Measurements from ENCODE around the gene HDX. TPM values are rescaled to one million over a fixed set of nuclear protein-coding genes. Genes with fewer than 3 reads are reported as not detected.

The HDX gene
- total RNA-seq, 1 donor from 2014 or later: 14.3 TPM

- no peak for TF ChIP-seq CTCF (IDR thresholded peaks at IDR 0.05; ENCODE audit: partially characterized antibody, unreplicated experiment)
- no peak for DNase-seq
- no peaks in the 10 kb centered on the region for H3K36me3 Mint-ChIP-seq (ENCODE audit: unreplicated experiment)
- H3K4me1 Mint-ChIP-seq (ENCODE audit: low read depth, unreplicated experiment): peaks cover 2% of the 10 kb centered on the region
- H3K9me3 Mint-ChIP-seq (ENCODE audit: unreplicated experiment): no peaks in the 10 kb centered on the region
- H3K27me3 Mint-ChIP-seq (ENCODE audit: unreplicated experiment): no peaks in the 10 kb centered on the region
- no peak overlapping the region for H3K4me3 Mint-ChIP-seq (ENCODE audit: unreplicated experiment)
- no peak overlapping the region for H3K27ac Mint-ChIP-seq (ENCODE audit: unreplicated experiment)
Observed at GRCh38 chrX:84467898-84468297, 34.4 kb downstream of the HDX start.

- no peaks in the 10 kb centered on the region for H3K36me3 Mint-ChIP-seq (ENCODE audit: unreplicated experiment)
- TF ChIP-seq CTCF (IDR thresholded peaks at IDR 0.05; ENCODE audit: partially characterized antibody, unreplicated experiment): no peak
- H3K27ac Mint-ChIP-seq (ENCODE audit: unreplicated experiment): peak overlapping the region; percentile 23
- no peak for DNase-seq
- H3K4me1 Mint-ChIP-seq (ENCODE audit: low read depth, unreplicated experiment): peaks cover 4% of the 10 kb centered on the region
- peaks cover 2% of the 10 kb centered on the region for H3K9me3 Mint-ChIP-seq (ENCODE audit: unreplicated experiment)
- no peaks in the 10 kb centered on the region for H3K27me3 Mint-ChIP-seq (ENCODE audit: unreplicated experiment)
- H3K4me3 Mint-ChIP-seq (ENCODE audit: unreplicated experiment): no peak overlapping the region
Observed at GRCh38 chrX:84453351-84454246, 48.7 kb downstream of the HDX start.

- no peak for TF ChIP-seq CTCF (IDR thresholded peaks at IDR 0.05; ENCODE audit: partially characterized antibody, unreplicated experiment)
- H3K4me3 Mint-ChIP-seq (ENCODE audit: unreplicated experiment): no peak overlapping the region
Observed at GRCh38 chrX:84441143-84441542, 61.1 kb downstream of the HDX start.

GRCh38 chrX:84415140-84415539 is 87.1 kb downstream of the HDX start:
- no peak for DNase-seq
- TF ChIP-seq CTCF (IDR thresholded peaks at IDR 0.05; ENCODE audit: partially characterized antibody, unreplicated experiment): no peak
- H3K4me3 Mint-ChIP-seq (ENCODE audit: unreplicated experiment): no peak overlapping the region
- H3K27ac Mint-ChIP-seq (ENCODE audit: unreplicated experiment): no peak overlapping the region
- no peaks in the 10 kb centered on the region for H3K36me3 Mint-ChIP-seq (ENCODE audit: unreplicated experiment)
- H3K27me3 Mint-ChIP-seq (ENCODE audit: unreplicated experiment): no peaks in the 10 kb centered on the region
- peaks cover under 1% of the 10 kb centered on the region for H3K9me3 Mint-ChIP-seq (ENCODE audit: unreplicated experiment)
- no peaks in the 10 kb centered on the region for H3K4me1 Mint-ChIP-seq (ENCODE audit: low read depth, unreplicated experiment)

More at GRCh38 chrX:84441143-84441542, 61.1 kb downstream of the HDX start:
- H3K27ac Mint-ChIP-seq (ENCODE audit: unreplicated experiment): no peak overlapping the region
- peaks cover 18% of the 10 kb centered on the region for H3K36me3 Mint-ChIP-seq (ENCODE audit: unreplicated experiment)
- no peaks in the 10 kb centered on the region for H3K27me3 Mint-ChIP-seq (ENCODE audit: unreplicated experiment)
- H3K9me3 Mint-ChIP-seq (ENCODE audit: unreplicated experiment): peaks cover 5% of the 10 kb centered on the region
- no peak for DNase-seq
- H3K4me1 Mint-ChIP-seq (ENCODE audit: low read depth, unreplicated experiment): no peaks in the 10 kb centered on the region

- Mint-ChIP-seq H3K4me1 (ENCODE audit: low read depth, unreplicated experiment) (no peaks in the 10 kb centered on the region), H3K27ac (ENCODE audit: unreplicated experiment) (no peak overlapping the region), H3K9me3 (ENCODE audit: unreplicated experiment) (no peaks in the 10 kb centered on the region), H3K36me3 (ENCODE audit: unreplicated experiment) (no peaks in the 10 kb centered on the region), H3K4me3 (ENCODE audit: unreplicated experiment) (no peak overlapping the region), H3K27me3 (ENCODE audit: unreplicated experiment) (no peaks in the 10 kb centered on the region)
- no peak for TF ChIP-seq CTCF (IDR thresholded peaks at IDR 0.05; ENCODE audit: partially characterized antibody, unreplicated experiment)
- no peak for DNase-seq
Observed at GRCh38 chrX:84363663-84364062, 138.6 kb downstream of the HDX start.

Measured in glutamatergic neuron (in vitro differentiated cells).